Testis (tissue), 3 donors: ENCODE measurements around the gene RRP1. TPM values are rescaled to one million over a fixed set of nuclear protein-coding genes. Genes with fewer than 3 reads are reported as not detected.

ENCODE experiments used
- DNase-seq: peaks from one replicate; pipeline ENCODE4 v3.0.0-alpha.2; 2019
- H3K27ac ChIP-seq, 2 donors: fragments of 200-600 bp; sonication (generic); one replicate each; pipeline ENCODE4 v1.5.1; 2019
- H3K27me3 ChIP-seq: fragments of 200-600 bp; sonication (generic); one replicate; pipeline ENCODE4 v1.5.1; 2019
- H3K36me3 ChIP-seq: fragments of 200-600 bp; sonication (generic); one replicate; pipeline ENCODE4 v1.5.1; 2017; ENCODE audit warnings: low read depth; ENCODE audit errors: missing control alignments
- H3K4me1 ChIP-seq: fragments of 200-600 bp; sonication (generic); one replicate; pipeline ENCODE4 v1.5.1; 2019
- H3K4me3 ChIP-seq, 2 donors: fragments of 200-600 bp; sonication (generic); one replicate each; pipeline ENCODE4 v1.5.1; 2017 to 2019
- H3K9me3 ChIP-seq: fragments of 200-600 bp; sonication (generic); one replicate; pipeline ENCODE4 v1.5.1; 2017
- CTCF ChIP-seq, 3 experiments: fragments of 450-650 bp in 2 of 3; fragments of 200-600 bp in 1 of 3; sonication (generic) in 1 of 3; IDR thresholded peaks; one replicate each; pipeline ENCODE4 v1.5.1; 2016 to 2019; ENCODE audit warnings: antibody characterized with exemption in 3 of 3, mild to moderate bottlenecking in 2 of 3, moderate library complexity in 1 of 3
- POLR2A ChIP-seq: fragments of 450-650 bp; IDR thresholded peaks from one replicate; pipeline ENCODE4 v1.6.1; 2017; ENCODE audit warnings: antibody characterized with exemption, mild to moderate bottlenecking, moderate library complexity
- WGBS, 2 donors: methylation state at CpG; one replicate each; pipeline ENCODE4 v1.1.5; 2018; 5-methylcytosine and 5-hydroxymethylcytosine counted together
- intact Hi-C: fragments of 100-400 bp; cut with DNase I; formaldehyde crosslinking; loops from one replicate; pipeline ENCODE4 v1.15.1; 2023; ENCODE audit warnings: low total_unique reads
- polyA plus RNA-seq: library from polyadenylated mRNA; stranded (reverse); fragments of 350-450 nt; fragmentation: Illumina TruSeq; extraction: RNeasy Lipid Tissue Mini Kit (QIAGEN cat#74804); gene quantifications from one replicate; pipeline ENCODE4 v1.2.3, GENCODE V29; 2014; ENCODE audit warnings: low read depth, low replicate concordance; ENCODE audit not compliant: insufficient read depth
- total RNA-seq, 2 donors: library from RNA; depleted of rRNA; stranded (reverse); fragments of >200 nt; gene quantifications; one replicate each; pipeline ENCODE4 v1.2.3, GENCODE V29; 2016

RRP1 gene
- total and polyA plus RNA-seq, 3 donors from 2014 or later, result 21.1 to 40.2 (median 33.6) TPM

DNA sequence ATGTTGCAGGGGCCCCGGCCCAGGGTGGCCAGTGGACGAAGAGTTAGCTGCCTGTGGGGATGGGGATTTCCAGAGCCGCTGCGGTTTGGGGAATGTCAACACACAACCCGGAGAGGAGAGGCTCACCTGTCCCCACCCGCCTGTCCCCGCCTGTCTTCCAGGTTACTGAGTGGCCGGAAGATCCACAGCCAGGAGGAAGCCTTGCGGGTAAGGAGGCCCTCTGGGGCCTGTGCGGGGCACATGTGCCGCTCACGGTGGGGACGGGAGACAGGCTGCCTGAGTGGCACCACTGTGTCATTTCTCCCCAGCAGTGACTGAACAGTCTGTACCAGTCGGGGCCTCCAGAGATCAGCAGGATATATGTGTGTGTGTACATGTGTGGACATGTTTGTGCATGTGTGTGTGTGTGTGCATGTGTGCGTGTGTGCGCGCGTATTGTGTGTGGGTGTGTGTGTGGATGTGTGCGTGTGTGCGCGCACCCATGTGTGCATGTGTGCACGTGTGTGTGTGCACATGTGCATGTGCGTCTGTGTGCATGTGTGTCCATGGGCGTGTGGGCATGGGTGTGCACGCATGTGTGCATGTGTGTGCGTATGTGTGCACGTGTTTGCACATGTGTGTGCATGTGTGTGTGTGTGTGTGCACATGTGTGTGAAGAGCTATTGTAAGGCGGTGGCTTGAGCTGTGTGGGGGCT, 38.9 kb upstream of the RRP1 start:
- TF ChIP-seq POLR2A (no peak), CTCF (IDR thresholded peaks at IDR 0.05) (no peak)
- H3K9me3 ChIP-seq, result no peaks in the 10 kb centered on the region
- peaks cover 9% of the 10 kb centered on the region for H3K4me1 ChIP-seq
- DNase-seq, result no peak
- no peak overlapping the region for H3K4me3 ChIP-seq
- no peaks in the 10 kb centered on the region for H3K36me3 ChIP-seq
- no peaks in the 10 kb centered on the region for H3K27me3 ChIP-seq
- intact Hi-C loops, result no loop called here
- WGBS, 2 donors, result 85 to 88% methylated on average over 20 to 28 of the region's 28 CpGs
- no peak overlapping the region for H3K27ac ChIP-seq

GRCh38 chr21:43751955-43752591, 37.3 kb upstream of the RRP1 start:
- intact Hi-C loops, result no loop called here
- TF ChIP-seq POLR2A, result no peak
- TF ChIP-seq CTCF (IDR thresholded peaks at IDR 0.05), result no peak
- no peaks in the 10 kb centered on the region for H3K36me3 ChIP-seq
- WGBS, 2 donors, result 83 to 94% methylated on average over 21 to 31 of the region's 31 CpGs
- no peak overlapping the region for H3K4me3 ChIP-seq
- no peaks in the 10 kb centered on the region for H3K27me3 ChIP-seq
- H3K4me1 ChIP-seq, result peaks cover 19% of the 10 kb centered on the region
- no peak for DNase-seq
- no peak overlapping the region for H3K27ac ChIP-seq
- no peaks in the 10 kb centered on the region for H3K9me3 ChIP-seq

DNA sequence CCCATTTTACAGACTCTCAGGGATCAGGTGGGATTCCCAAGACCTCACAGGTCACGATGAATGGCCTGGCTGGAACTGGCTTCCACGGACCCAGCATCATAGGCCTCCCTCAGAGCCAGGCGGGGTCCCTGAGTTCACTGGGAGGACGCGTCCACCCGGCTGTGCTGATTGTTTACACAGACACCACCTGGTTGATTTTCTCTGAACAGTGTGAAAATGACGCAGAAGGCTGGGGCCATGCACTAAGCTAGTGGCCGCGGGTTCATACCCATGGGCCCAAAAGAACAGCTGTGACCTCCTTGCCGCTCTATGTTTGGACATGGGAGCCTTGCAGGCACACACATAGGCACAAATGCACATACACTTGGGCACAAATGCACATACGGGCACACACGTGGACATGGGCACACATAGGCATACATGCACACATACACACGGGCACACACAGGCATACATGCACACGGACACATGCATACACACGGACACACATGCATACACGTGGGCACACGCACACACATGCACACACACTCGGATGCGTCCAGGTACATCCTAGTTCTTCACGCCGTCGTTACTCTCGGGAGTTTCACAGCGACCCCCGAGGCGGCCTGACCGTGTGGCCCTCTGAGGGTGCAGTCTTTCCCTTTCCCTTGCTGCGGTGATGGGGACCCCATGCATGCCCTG, 36.5 kb upstream of the RRP1 start:
- intact Hi-C loops, result no loop called here
- Histone ChIP-seq H3K4me1 (peaks cover 27% of the 10 kb centered on the region), H3K9me3 (no peaks in the 10 kb centered on the region), H3K36me3 (no peaks in the 10 kb centered on the region), H3K4me3 (no peak overlapping the region), H3K27me3 (no peaks in the 10 kb centered on the region), H3K27ac (no peak overlapping the region)
- WGBS, 2 donors, result 90 to 94% methylated on average over 28 of the region's 28 CpGs
- DNase-seq, result no peak
- TF ChIP-seq CTCF (IDR thresholded peaks at IDR 0.05), result no peak
- TF ChIP-seq POLR2A, result no peak

DNA sequence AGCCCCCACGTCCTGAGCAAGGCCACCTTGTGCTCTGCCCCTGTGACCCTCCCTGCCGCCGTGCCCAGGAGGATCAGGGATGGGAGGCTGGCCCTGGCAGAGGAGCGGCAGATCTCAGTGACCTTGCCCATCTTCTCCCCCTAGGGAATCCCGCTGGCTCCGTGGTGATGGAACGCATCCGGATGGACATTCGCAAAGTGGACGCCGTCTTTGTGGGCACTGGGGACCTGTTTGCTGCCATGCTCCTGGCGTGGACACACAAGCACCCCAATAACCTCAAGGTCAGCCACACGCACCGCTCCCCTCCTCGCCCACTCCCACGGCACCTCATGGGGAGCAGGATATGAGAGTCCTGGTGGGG, 36.0 kb upstream of the RRP1 start:
- Histone ChIP-seq H3K9me3 (no peaks in the 10 kb centered on the region), H3K4me3 (no peak overlapping the region), H3K4me1 (peaks cover 27% of the 10 kb centered on the region), H3K36me3 (no peaks in the 10 kb centered on the region), H3K27ac (no peak overlapping the region), H3K27me3 (no peaks in the 10 kb centered on the region)
- DNase-seq, result no peak
- TF ChIP-seq CTCF (IDR thresholded peaks at IDR 0.05) (no peak), POLR2A (no peak)
- intact Hi-C loops, result no loop called here
- WGBS, 2 donors, result 89 to 94% methylated on average over 16 of the region's 16 CpGs
